D721Med (cell line): ENCODE results near the gene EEFSEC.

Experiments
- DNase-seq: peaks from one replicate; pipeline ENCODE4 v3.0.0; 2011; ENCODE audit warnings: low spot score; ENCODE audit not compliant: insufficient read length
- FAIRE-seq: peaks from 2 replicates; lab custom pipeline; 2011; peaks lifted over from hg19 to GRCh38; lab: Jason Lieb, UNC
- CTCF ChIP-seq: IDR thresholded peaks from 2 replicates; pipeline ENCODE4 v1.5.1; 2012; ENCODE audit warnings: mild to moderate bottlenecking, control low read depth; ENCODE audit not compliant: insufficient read depth; ENCODE audit errors: missing control alignments

The EEFSEC gene

GRCh38 chr3:128254066-128254590, 100.8 kb downstream of the EEFSEC start:
- FAIRE-seq (no peak), DNase-seq (no peak)
- TF ChIP-seq CTCF, result no peak

- no peak for TF ChIP-seq CTCF
- FAIRE-seq (no peak), DNase-seq (no peak)
These were observed 101.7 kb downstream of the EEFSEC start for GRCh38 chr3:128254967-128255366.

GRCh38 chr3:128256131-128256530, 102.8 kb downstream of the EEFSEC start:
- no peak for DNase-seq
- no peak for TF ChIP-seq CTCF
- no peak for FAIRE-seq

GRCh38 chr3:128257632-128258031, 104.4 kb downstream of the EEFSEC start:
- no peak for FAIRE-seq
- DNase-seq, result no peak
- no peak for TF ChIP-seq CTCF

- no peak for TF ChIP-seq CTCF
- DNase-seq (no peak), FAIRE-seq (no peak)
These were observed 107.0 kb downstream of the EEFSEC start for GRCh38 chr3:128260275-128260674.

- no peak for FAIRE-seq
- no peak for DNase-seq
- no peak for TF ChIP-seq CTCF
These were observed 109.2 kb downstream of the EEFSEC start for GRCh38 chr3:128262457-128262856.

- TF ChIP-seq CTCF, result no peak
- no peak for FAIRE-seq
- DNase-seq, result no peak
These were observed 109.8 kb downstream of the EEFSEC start for GRCh38 chr3:128263118-128263517.
